Measurements from ENCODE around the gene ARHGEF16.
A peak's percentile ranks its signal among the peaks of the same experiment; 100 is the strongest.

The ARHGEF16 gene

DNA sequence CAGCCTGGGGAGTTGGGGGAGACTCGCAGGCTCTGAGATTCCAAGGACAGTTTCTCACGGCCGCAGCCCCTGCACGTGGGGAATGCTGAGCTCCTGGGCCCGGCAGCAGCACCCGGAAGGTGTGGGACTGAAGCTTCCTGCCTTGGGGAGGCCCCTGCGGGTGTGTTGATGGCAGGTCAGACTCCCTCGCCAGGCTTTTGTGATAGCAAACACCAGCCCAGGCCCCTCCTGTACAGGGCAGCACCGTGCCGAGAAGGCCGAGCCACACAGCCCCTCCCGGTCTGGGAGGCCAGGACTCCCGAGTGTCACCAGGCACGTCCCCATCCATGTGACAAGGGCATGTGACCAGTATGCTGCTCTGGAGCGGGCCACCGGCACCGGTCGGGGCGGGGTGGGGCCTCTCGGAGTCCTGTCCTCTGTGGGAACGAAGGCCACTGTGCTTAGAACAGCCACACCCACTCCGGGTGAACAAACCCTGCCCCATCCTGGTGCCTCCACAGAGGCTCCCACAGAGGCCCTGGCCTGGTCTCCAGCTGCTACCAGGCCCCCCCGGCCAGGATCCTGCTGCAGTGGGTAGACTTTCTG, 31.1 kb upstream of the ARHGEF16 start:
- DNase-seq: peak in 8 of 14 donors; percentile 12 to 72 (median 40)

- DNase-seq: no peak
These were observed 30.4 kb upstream of the ARHGEF16 start for GRCh38 chr1:3423896-3424611.

GRCh38 chr1:3425486-3426215, 28.8 kb upstream of the ARHGEF16 start:
- DNase-seq: no peak

DNA sequence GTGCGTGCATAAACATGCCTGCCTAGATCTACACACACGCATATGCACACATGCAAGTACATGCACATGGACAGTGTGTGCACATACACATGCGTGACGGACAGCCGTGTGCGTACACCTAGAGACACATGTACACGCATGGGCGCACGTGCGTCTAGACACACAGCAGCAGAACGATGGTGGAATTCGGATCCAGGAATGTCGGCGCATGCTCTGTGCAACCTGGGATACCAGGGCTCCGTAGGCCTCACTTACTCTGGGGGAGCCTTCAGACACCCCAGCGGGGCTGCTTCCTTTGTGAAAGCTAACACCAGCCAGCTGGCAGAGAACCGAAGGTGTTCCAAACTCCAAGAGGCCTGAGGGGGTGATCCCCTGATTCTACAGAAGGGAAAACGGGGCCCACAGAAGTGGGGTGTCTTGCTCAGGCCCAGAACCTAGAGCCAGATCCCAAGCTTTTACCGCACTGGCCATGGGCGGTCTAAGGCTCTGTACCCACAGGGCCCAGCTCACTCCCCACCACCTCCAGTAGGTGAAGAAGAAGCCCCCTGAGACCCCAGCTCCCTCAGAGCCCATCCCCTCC, 27.4 kb upstream of the ARHGEF16 start:
- no peak for DNase-seq

DNA sequence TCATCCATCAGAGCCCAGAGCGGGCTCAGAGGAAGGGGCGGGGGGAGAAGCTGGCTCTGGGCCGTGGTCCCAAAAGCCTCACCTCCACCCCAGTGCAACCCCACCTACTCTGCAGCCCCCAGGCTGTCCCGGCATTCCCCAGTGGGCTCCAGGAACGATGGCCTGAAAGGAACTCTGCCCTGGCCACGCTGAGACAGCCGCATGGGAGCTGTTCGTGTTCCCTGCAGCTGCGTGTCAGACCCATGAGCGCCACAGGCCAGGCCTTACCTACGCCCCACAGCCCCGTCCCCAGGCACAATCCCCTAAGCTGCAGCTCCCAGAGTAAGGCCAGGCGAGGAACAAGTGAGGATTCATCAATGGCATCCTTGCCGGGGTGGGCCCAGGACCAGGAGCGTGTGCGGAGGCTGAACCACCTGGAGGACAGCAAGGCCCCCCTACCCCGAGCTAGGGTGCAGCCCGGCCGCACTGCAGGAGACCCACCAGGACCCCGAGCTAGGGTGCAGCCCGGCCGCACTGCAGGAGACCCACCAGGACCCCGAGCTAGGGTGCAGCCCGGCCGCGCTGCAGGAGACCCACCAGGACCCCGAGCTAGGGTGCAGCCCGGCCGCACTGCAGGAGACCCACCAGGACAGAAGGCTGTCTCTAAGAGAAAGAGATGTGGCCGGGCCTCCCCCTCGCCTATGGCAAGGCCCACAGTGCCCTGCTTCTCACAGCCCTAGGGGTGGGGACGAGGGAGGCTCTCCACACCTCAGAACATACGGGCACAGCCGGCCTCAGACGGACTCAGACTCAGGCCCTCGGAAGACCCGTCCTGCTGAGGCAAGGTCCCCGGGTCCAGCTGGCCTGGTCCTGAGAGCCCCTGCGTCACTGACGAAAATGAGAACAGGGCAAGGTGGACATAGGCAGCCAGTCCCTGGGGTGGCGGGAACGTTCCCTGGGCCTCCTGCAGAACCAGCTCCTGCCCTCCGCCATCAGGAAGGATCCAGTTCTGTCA, 26.5 kb upstream of the ARHGEF16 start:
- no peak for DNase-seq

GRCh38 chr1:3428899-3429298, 25.6 kb upstream of the ARHGEF16 start:
- DNase-seq: no peak

- no peak for DNase-seq
These were observed 25.1 kb upstream of the ARHGEF16 start for GRCh38 chr1:3429320-3429719.

- DNase-seq: no peak
These were observed 24.7 kb upstream of the ARHGEF16 start for GRCh38 chr1:3429766-3430165.

DNA sequence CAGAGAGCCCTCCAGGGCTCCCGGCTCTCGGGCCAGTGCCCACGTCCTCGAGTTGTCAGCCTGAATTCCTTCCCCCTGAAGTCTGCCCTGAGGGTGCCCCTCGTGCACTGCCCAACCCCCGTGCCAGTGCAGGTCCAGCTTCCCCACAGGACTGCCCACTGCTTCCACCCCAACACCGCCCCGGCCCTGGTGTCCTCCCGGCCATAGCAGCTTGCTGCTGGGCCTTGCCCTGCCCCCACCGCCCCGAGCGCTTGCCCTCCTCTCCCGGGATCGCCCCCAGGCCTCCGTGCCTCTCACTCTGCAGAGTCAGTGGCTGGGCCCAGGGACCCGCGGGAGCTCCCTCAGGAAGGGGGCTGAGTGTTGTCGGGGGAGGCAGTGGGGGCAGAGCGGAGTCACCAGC, 24.1 kb upstream of the ARHGEF16 start:
- DNase-seq: no peak

DNA sequence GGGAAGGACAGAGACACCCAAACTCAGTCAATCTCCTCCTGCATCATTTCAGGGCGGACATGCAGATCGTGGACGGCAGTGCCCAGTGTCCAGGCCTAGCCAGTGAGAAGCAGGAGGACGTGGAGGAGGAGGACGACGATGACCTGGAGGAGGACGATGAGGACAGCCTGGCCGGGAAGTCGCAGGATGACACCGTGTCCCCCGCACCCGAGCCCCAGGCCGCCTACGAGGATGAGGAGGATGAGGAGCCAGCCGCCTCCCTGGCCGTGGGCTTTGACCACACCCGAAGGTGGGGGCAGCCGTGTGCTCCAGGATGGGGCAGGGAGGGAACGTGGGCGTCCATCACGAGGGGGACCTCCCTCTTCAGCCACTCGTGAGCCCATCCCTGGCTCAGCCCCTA, 23.6 kb upstream of the ARHGEF16 start:
- DNase-seq: no peak

DNA sequence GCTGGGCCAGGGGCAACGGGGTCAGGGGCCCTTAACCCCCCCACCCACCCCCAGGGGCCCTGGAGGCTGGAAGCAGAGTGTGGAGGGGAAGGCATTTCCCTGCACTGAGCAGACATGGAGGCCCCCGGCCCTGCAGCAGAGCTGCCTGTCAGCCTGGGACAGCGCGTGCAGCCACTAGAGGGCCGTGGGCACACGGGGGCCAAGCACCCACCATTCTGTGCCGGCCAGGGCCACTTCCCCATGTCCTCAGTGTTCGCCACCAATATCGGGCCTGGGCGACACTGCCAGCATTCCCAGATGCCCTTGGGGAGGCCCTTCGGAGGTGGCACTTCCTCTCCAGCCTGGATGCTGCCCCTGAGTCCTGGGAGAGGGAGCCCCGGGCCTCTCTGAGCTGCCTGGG, 23.2 kb upstream of the ARHGEF16 start:
- DNase-seq: no peak

DNA sequence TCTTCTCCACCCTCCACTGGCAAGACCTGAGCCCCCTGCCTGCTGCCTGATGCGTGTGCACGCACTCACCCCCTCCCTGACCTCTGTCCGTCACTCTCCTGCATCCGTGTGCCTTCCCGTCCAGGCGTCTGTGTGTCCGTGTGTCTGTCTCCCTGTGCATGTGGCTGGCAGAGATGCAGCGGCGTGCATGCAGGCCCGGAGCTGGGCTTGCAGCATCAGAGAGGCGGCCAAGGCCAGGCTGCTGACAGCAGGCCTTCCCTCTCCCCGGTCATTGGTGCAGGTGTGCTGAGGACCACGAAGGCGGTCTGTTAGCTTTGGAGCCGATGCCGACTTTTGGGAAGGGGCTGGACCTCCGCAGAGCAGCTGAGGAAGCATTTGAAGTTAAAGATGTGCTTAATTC, 22.8 kb upstream of the ARHGEF16 start:
- no peak for DNase-seq

DNA sequence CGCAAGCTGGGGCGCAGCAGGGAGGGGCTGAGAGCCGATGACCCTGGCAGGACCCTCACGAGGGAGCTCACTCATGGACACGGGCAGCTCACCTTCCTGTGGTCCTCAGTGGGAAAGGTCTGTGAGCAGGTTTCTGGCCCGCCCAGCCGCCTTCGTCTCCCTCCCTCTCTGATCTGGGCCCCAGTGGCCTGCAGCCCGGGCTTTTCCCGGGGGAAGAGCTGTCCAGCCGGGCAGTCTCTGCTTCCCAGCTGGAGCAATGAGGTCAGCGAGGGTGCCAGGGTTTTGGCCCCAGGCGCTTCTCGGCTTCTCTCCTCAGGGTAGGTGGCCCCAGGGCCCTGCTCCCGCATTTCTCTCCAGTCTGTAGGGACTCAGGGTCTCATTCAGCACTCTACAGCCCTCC, 22.2 kb upstream of the ARHGEF16 start:
- DNase-seq: no peak

DNA sequence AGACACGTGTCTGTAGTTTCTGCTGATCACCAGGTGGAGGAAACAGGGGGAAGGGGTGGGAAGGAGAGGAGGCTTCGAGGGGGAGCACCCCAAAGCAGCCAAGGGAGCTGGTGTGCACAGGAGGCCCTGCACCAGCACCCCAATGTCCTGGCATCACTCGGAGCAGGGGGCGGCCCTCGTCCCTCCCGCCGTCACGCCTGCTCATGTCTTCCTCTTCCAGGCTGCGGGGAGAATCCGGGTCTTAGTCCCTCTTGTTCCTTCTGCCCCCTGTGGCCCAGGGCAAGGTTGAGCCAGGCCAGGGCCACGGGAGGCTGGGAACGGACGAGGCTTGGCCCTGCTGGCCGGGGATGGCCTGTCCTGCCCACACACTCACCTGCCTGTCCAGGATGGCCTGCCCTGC, 21.4 kb upstream of the ARHGEF16 start:
- no peak for DNase-seq

DNA sequence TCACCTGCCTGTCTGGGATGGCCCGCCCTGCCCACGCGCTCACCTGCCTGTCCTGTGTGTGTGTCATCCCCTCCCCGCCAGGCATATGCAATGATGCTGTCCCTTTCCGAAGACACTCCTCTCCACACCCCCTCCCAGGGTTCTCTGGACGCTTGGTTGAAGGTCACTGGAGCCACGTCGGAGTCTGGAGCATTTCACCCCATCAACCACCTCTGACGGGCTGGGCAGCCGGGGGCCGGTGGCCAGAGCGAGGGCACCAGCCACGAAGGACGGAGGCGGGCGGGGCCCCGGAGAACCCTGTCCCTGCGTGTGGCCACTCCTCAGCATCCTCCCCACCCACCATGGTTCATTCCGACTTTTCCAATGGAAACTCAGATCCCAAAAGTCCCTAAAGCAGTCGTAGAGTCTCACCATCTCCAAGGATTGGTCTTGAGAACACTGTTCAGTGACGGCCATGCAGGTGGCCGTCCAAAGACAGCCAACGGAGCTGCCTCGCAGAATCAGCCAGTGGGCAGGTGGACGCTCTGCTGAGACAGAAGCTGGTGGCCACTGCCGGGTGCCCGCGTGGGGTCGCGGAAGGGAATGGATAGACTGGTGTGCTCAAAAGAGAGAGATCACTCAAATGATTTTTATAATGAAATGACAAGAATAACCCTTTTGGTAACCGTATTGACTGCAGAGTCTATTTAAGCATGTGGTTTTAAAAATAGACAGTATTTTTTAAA, 20.7 kb upstream of the ARHGEF16 start:
- DNase-seq: no peak

GRCh38 chr1:3434406-3435110, 19.9 kb upstream of the ARHGEF16 start:
- no peak for DNase-seq

GRCh38 chr1:3435666-3436065, 18.8 kb upstream of the ARHGEF16 start:
- no peak for DNase-seq

- no peak for DNase-seq
These were observed 18.0 kb upstream of the ARHGEF16 start for GRCh38 chr1:3436451-3436850.

DNA sequence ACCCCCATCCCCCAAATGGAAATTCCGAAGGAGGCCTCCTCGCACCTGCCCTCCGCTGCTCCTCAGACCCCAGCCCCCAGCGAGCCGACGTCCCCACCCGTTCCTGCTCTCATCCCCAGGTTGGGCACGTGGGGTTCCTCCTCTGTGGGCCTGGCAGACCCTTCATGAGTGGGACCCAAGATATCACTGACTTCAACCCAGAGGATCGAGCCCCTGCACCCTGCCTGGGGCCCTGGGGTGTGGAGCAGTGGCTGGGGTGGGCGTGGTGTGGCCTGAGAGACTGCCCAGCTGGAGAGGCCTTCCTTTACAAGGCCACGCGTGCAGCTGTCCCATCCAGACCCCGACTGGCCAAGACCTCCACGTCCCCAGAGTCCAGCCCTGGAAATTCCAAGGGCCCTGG, 17.6 kb upstream of the ARHGEF16 start:
- DNase-seq: no peak

DNA sequence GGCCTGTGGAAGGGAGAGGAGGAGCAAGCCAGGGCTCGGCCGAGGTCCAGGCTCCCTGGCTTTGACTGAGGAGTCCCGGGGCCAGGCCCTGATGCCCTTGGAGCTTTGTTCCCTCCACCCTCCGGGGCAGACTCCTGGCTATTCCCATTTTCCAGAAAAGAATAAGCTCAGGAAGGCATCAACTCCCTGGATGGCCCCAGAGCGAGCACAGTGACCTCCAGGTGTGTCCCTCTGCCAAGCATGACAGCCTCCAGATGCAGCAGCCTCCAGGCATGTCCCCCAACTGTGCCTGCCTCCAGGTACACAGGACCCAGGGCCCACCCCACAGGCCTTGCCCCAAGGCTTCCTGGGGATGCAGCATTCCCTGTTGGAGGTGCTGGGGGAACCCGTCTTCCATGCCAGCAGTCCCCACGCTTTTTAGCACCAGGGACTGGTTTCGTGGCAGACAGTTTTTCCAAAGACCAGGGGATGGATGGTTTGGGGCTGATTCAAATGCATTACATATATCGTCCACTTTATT, 15.7 kb upstream of the ARHGEF16 start:
- DNase-seq: no peak

Measured in C1 segment of cervical spinal cord (tissue), 14 donors.